GM18498 (cell line): Measurements from ENCODE around the gene SOD1.
A peak's percentile ranks its signal among the peaks of the same experiment; 100 is the strongest.
"Not testable (repeated sequence)": the region's sequence is repeated elsewhere in the genome, so short reads cannot be mapped to it uniquely, and the experiment has no call there.

Experiments used
- ATAC-seq: cut with Tn5 transposase; IDR thresholded peaks from one replicate; pipeline ENCODE4 v1.9.1; 2021; ENCODE audit warnings: mild to moderate bottlenecking, moderate library complexity; ENCODE audit not compliant: unreplicated experiment

SOD1 gene

GRCh38 chr21:31654821-31655580 is 4.5 kb upstream of the SOD1 start:
- not testable (repeated sequence) for ATAC-seq

- no peak for ATAC-seq
Observed at GRCh38 chr21:31656199-31657095, 3.0 kb upstream of the SOD1 start.

GRCh38 chr21:31658053-31658452 is 1.4 kb upstream of the SOD1 start:
- no peak for ATAC-seq

- peak; percentile 28 for ATAC-seq
Observed at GRCh38 chr21:31659286-31659535, 282 bp upstream of the SOD1 start.

GRCh38 chr21:31660259-31660565 is 719 bp downstream of the SOD1 start:
- ATAC-seq, result peak; percentile 33

- ATAC-seq, result no peak
Observed at GRCh38 chr21:31660591-31660990, 1.1 kb downstream of the SOD1 start.

- ATAC-seq, result no peak
Observed at GRCh38 chr21:31663584-31664249, 4.2 kb downstream of the SOD1 start.

- ATAC-seq, result no peak
Observed at GRCh38 chr21:31665397-31665796, 5.9 kb downstream of the SOD1 start.

GRCh38 chr21:31665869-31666268 is 6.4 kb downstream of the SOD1 start:
- ATAC-seq, result not testable (repeated sequence)

GRCh38 chr21:31666445-31667010 is 7.0 kb downstream of the SOD1 start:
- no peak for ATAC-seq

GRCh38 chr21:31667132-31667531 is 7.6 kb downstream of the SOD1 start:
- no peak for ATAC-seq

- no peak for ATAC-seq
Observed at GRCh38 chr21:31667639-31668038, 8.1 kb downstream of the SOD1 start.

- no peak for ATAC-seq
Observed at GRCh38 chr21:31668651-31669491, 9.4 kb downstream of the SOD1 start.

- no peak for ATAC-seq
Observed at GRCh38 chr21:31670070-31670469, 10.6 kb downstream of the SOD1 start.

- no peak for ATAC-seq
Observed at GRCh38 chr21:31671146-31671716, 11.7 kb downstream of the SOD1 start.

GRCh38 chr21:31671931-31672330 is 12.4 kb downstream of the SOD1 start:
- no peak for ATAC-seq

- no peak for ATAC-seq
Observed at GRCh38 chr21:31673321-31673912, 13.9 kb downstream of the SOD1 start.

- ATAC-seq, result no peak
Observed at GRCh38 chr21:31675318-31675717, 15.8 kb downstream of the SOD1 start.

GRCh38 chr21:31675960-31676359 is 16.5 kb downstream of the SOD1 start:
- ATAC-seq, result no peak

- ATAC-seq, result no peak
Observed at GRCh38 chr21:31677047-31677446, 17.6 kb downstream of the SOD1 start.
